Lung (tissue), 12 donors: ENCODE results near the gene ANO1. TPM values are rescaled to one million over a fixed set of nuclear protein-coding genes. Genes with fewer than 3 reads are reported as not detected.

Experiments used
- ATAC-seq: fragments of 200-7000 bp; cut with Tn5 transposase; one replicate; pipeline ENCODE4 v1.9.1; 2020; ENCODE audit warnings: moderate number of reproducible peaks; ENCODE audit not compliant: insufficient read depth, low FRiP score
- DNase-seq, 3 donors: peaks; one replicate each; pipeline ENCODE4 v3.0.0-alpha.2; 2013 to 2017
- H3K27ac ChIP-seq, 2 donors: one replicate each; pipeline ENCODE4 v1.5.1; 2013; ENCODE audit warnings: mild to moderate bottlenecking in 2 of 2, moderate library complexity in 2 of 2, control low read depth in 1 of 2, inconsistent platforms in 1 of 2, low read depth in 1 of 2, low read length in 1 of 2
- H3K27me3 ChIP-seq, 3 donors: one replicate each; pipeline ENCODE4 v1.5.1; 2013; ENCODE audit warnings: low read length in 2 of 3; ENCODE audit not compliant: control insufficient read depth in 3 of 3, insufficient read depth in 3 of 3
- H3K36me3 ChIP-seq, 4 donors: one replicate each; pipeline ENCODE4 v1.5.1; 2013; ENCODE audit warnings: low read length in 4 of 4, mild to moderate bottlenecking in 1 of 4, moderate library complexity in 1 of 4; ENCODE audit not compliant: control insufficient read depth in 4 of 4, insufficient read depth in 4 of 4
- H3K4me1 ChIP-seq, 5 donors: one replicate each; pipeline ENCODE4 v1.5.1; 2013; ENCODE audit warnings: low read length in 5 of 5, mild to moderate bottlenecking in 2 of 5, moderate library complexity in 1 of 5; ENCODE audit not compliant: control insufficient read depth in 5 of 5, insufficient read depth in 5 of 5
- H3K4me3 ChIP-seq: one replicate; pipeline ENCODE4 v1.5.1; 2013; ENCODE audit warnings: mild to moderate bottlenecking, control low read depth, moderate library complexity
- H3K9ac ChIP-seq, 2 donors: one replicate each; pipeline ENCODE4 v1.5.1; 2013; ENCODE audit warnings: low read length in 2 of 2, control low read depth in 1 of 2; ENCODE audit not compliant: insufficient read depth in 1 of 2
- H3K9me3 ChIP-seq, 4 donors: one replicate each; pipeline ENCODE4 v1.5.1; 2013; ENCODE audit warnings: low read length in 3 of 4, mild to moderate bottlenecking in 1 of 4, moderate library complexity in 1 of 4; ENCODE audit not compliant: control insufficient read depth in 4 of 4, insufficient read depth in 3 of 4
- WGBS, 2 donors: extraction: QIAGEN DNeasy Blood & Tissue Kit; methylation state at CpG; one replicate each; pipeline ENCODE4 v1.1.7; 2013; 5-methylcytosine and 5-hydroxymethylcytosine counted together
- polyA plus RNA-seq, 2 donors: library from polyadenylated mRNA; stranded (reverse); fragments of 200-250 nt; gene quantifications; one replicate each; pipeline ENCODE4 v1.2.1, GENCODE V29; 2013
- total RNA-seq, 2 donors: library from RNA; depleted of rRNA in 1 of 2; stranded (reverse); fragments of >200 nt in 1 of 2; gene quantifications; one replicate each; pipeline ENCODE4 v1.2.1, GENCODE V29; 2014 to 2021
- TF ChIP-seq, protein P1 (sequence below): IDR thresholded peaks from 2 replicates; pipeline ENCODE4 v1.5.1; 2012; ENCODE audit warnings: mild to moderate bottlenecking; ENCODE audit errors: control extremely low read depth, extremely low read depth
- donor health status: control.
- donor health status: control.
- donor health status: Bipolar disorder and iron deficiency.
- donor health status: healthy.
- donor health status: DM: yes; HTN: yes; CAD: no.

ANO1 gene
- total and polyA plus RNA-seq, 4 donors, result 1.2 to 10.8 (median 5.5) TPM

DNA sequence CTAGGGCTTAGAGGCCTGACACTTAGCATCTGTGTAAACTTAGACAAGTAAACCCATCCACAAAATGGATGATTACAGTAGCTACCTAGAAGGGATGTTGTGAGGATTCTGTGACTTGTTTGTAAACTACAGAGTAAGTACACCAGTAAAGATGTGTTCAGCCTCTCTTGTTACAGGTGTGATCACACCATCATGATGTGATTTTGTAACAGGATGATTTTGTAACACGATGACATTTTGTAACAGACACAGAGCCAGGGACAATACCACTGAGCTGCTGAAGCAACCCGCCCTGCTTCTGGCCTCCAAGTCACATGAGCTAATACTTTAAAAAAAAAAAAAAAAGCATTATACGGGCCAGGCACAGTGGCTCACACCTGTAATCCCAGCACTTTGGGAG lies 142.0 kb downstream of the ANO1 start:
- H3K36me3 ChIP-seq, result no peaks in the 10 kb centered on the region
- no peak overlapping the region for H3K4me3 ChIP-seq
- H3K27ac ChIP-seq, result no peak overlapping the region
- peaks cover 0 to 5% (median 0%) of the 10 kb centered on the region in 3 donors for H3K27me3 ChIP-seq
- TF ChIP-seq, protein P1, sequence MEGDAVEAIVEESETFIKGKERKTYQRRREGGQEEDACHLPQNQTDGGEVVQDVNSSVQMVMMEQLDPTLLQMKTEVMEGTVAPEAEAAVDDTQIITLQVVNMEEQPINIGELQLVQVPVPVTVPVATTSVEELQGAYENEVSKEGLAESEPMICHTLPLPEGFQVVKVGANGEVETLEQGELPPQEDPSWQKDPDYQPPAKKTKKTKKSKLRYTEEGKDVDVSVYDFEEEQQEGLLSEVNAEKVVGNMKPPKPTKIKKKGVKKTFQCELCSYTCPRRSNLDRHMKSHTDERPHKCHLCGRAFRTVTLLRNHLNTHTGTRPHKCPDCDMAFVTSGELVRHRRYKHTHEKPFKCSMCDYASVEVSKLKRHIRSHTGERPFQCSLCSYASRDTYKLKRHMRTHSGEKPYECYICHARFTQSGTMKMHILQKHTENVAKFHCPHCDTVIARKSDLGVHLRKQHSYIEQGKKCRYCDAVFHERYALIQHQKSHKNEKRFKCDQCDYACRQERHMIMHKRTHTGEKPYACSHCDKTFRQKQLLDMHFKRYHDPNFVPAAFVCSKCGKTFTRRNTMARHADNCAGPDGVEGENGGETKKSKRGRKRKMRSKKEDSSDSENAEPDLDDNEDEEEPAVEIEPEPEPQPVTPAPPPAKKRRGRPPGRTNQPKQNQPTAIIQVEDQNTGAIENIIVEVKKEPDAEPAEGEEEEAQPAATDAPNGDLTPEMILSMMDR, result no peak
- H3K9me3 ChIP-seq, result no peaks in the 10 kb centered on the region
- WGBS, 2 donors, result 32 to 72% methylated on average over 3 of the region's 3 CpGs
- ATAC-seq (no peak), DNase-seq (no peak)
- H3K4me1 ChIP-seq, result no peaks in the 10 kb centered on the region
- H3K9ac ChIP-seq, result no peak overlapping the region

DNA sequence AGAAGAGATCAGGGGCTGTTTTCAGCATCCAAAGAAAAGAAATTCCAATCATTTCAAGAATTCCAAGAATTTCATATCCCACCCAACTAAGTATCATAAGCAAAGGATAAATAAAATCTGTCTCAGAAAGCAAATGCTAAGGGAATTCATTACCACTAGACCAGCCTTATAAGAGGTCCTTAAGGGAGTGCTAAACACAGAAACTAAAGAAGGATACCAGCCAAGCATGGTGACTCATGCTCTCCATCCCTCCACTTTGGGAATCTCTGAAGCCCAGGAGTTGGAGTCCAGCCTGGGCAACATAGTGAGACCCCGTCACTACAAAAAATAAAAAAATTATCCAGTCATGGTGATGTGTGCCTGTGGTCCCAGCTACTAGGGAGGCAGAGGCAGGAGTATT lies 142.8 kb downstream of the ANO1 start:
- 81 to 89% methylated on average over 1 of the region's 1 CpG for WGBS, 2 donors
- Histone ChIP-seq H3K36me3 (no peaks in the 10 kb centered on the region), H3K27ac (no peak overlapping the region), H3K4me1 (no peaks in the 10 kb centered on the region), H3K27me3 (peaks cover 0 to 5% (median 0%) of the 10 kb centered on the region in 3 donors), H3K4me3 (no peak overlapping the region), H3K9me3 (no peaks in the 10 kb centered on the region), H3K9ac (no peak overlapping the region)
- TF ChIP-seq, protein P1, result no peak
- DNase-seq, result no peak
- no peak for ATAC-seq

DNA sequence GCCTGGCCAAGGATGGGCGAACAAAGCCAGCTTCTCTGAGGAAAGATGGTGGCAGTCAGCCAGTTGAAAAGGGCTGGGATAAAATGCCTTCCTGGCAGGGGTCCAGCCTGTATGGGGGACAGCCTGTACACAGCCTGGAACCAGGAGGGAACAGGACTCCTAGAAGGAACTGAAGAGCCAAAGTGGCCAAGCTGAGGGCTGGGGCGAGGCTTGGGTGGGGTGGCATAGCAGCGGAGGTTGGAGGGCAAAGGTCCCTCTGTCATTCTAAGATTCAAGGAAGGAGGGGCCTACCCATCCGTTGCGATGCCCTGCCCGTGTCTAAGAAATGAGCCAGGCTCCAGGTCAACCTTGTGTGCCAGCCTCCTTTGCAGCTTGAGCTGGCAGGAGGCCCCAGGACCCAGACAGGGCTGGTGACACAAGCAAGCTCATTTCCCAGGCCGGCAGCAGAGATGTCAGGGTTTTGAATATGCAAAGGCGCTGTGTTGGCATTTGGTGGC lies 147.6 kb downstream of the ANO1 start:
- DNase-seq (peak; percentile 61 to 71 (median 65)), ATAC-seq (no peak)
- WGBS, 2 donors, result 64 to 82% methylated on average over 8 of the region's 8 CpGs
- H3K27ac ChIP-seq, result no peak overlapping the region
- TF ChIP-seq, protein P1, result no peak
- no peaks in the 10 kb centered on the region for H3K27me3 ChIP-seq
- H3K4me1 ChIP-seq, result no peaks in the 10 kb centered on the region
- H3K36me3 ChIP-seq, result no peaks in the 10 kb centered on the region
- H3K9me3 ChIP-seq, result no peaks in the 10 kb centered on the region
- H3K4me3 ChIP-seq, result no peak overlapping the region
- no peak overlapping the region for H3K9ac ChIP-seq

DNA sequence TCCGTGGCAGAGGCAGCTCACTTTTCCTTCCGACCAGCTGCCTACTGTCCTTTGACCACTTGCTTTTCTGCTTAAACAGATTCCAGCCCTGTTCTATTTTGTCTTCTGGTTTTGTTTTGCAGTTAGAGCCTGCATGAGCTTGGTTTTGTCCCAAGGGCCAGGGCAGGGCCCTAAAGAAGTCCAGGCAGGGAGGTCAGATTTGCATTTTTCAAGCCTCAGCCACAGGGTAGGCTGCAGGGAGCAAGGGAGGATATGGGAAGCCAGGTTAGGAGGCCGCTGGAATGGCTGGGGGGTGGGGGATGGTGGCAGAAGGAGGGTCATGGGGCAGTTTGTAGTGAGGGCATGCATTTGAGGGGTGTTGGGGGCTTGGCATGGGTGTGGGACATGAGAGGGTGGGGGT lies 148.1 kb downstream of the ANO1 start:
- Histone ChIP-seq H3K36me3 (no peaks in the 10 kb centered on the region), H3K4me1 (no peaks in the 10 kb centered on the region), H3K27ac (no peak overlapping the region), H3K4me3 (no peak overlapping the region), H3K9ac (no peak overlapping the region), H3K9me3 (no peaks in the 10 kb centered on the region), H3K27me3 (no peaks in the 10 kb centered on the region)
- TF ChIP-seq, protein P1, result no peak
- WGBS, 2 donors, result 83 to 93% methylated on average over 3 of the region's 3 CpGs
- no peak for DNase-seq
- no peak for ATAC-seq
